Activated naive CD8-positive, alpha-beta T cell treated with anti-CD3 and anti-CD28 coated beads, Interleukin-2, amount 50 U/mL, for 16 hours (primary cell): ENCODE measurements around the gene AMN1.
"Not testable (repeated sequence)": the region's sequence is repeated elsewhere in the genome, so short reads cannot be mapped to it uniquely, and the experiment has no call there.

Source experiments
- DNase-seq: peaks from one replicate; pipeline ENCODE4 v3.0.0-alpha.2; 2020; ENCODE audit warnings: low read depth, low spot score

Gene AMN1

GRCh38 chr12:31733549-31734432 is 5.0 kb upstream of the AMN1 start:
- DNase-seq: not testable (repeated sequence)

GRCh38 chr12:31732926-31733548 is 4.2 kb upstream of the AMN1 start:
- DNase-seq: peak; percentile 25

GRCh38 chr12:31731203-31731602 is 2.4 kb upstream of the AMN1 start:
- not testable (repeated sequence) for DNase-seq

GRCh38 chr12:31729705-31730104 is 884 bp upstream of the AMN1 start:
- no peak for DNase-seq

GRCh38 chr12:31728289-31728916 is 418 bp downstream of the AMN1 start:
- no peak for DNase-seq

- DNase-seq: no peak
Measured at GRCh38 chr12:31727192-31727591, 1.6 kb downstream of the AMN1 start.

- DNase-seq: no peak
Measured at GRCh38 chr12:31726575-31726974, 2.2 kb downstream of the AMN1 start.

GRCh38 chr12:31724557-31724956 is 4.3 kb downstream of the AMN1 start:
- no peak for DNase-seq

GRCh38 chr12:31722580-31722979 is 6.2 kb downstream of the AMN1 start:
- no peak for DNase-seq

GRCh38 chr12:31718542-31719198 is 10.2 kb downstream of the AMN1 start:
- DNase-seq: not testable (repeated sequence)

GRCh38 chr12:31716998-31717397 is 11.8 kb downstream of the AMN1 start:
- not testable (repeated sequence) for DNase-seq

GRCh38 chr12:31715283-31715825 is 13.5 kb downstream of the AMN1 start:
- DNase-seq: no peak

- DNase-seq: no peak
Measured at GRCh38 chr12:31714406-31715271, 14.2 kb downstream of the AMN1 start.

- DNase-seq: no peak
Measured at GRCh38 chr12:31712877-31713276, 15.9 kb downstream of the AMN1 start.

GRCh38 chr12:31710021-31710818 is 18.6 kb downstream of the AMN1 start:
- no peak for DNase-seq

GRCh38 chr12:31708118-31708517 is 20.7 kb downstream of the AMN1 start:
- DNase-seq: not testable (repeated sequence)

GRCh38 chr12:31705621-31706020 is 23.2 kb downstream of the AMN1 start:
- no peak for DNase-seq

- DNase-seq: no peak
Measured at GRCh38 chr12:31702047-31702446, 26.8 kb downstream of the AMN1 start.

- DNase-seq: not testable (repeated sequence)
Measured at GRCh38 chr12:31689921-31690320, 38.9 kb downstream of the AMN1 start.

- no peak for DNase-seq
Measured at GRCh38 chr12:31687101-31687527, 41.7 kb downstream of the AMN1 start.
